Tibial nerve (tissue), 4 donors: Measurements from ENCODE around the gene ADGRF4.

Source experiments
- EP300 ChIP-seq, 2 donors: sonication (generic); formaldehyde crosslinking; IDR thresholded peaks; one replicate each; pipeline ENCODE4 v1.6.1; 2017; ENCODE audit warnings: antibody characterized with exemption in 2 of 2, mild to moderate bottlenecking in 1 of 2
- POLR2A ChIP-seq, 2 donors: fragments of 450-650 bp; IDR thresholded peaks; one replicate each; pipeline ENCODE4 v1.6.1; 2017; ENCODE audit warnings: antibody characterized with exemption in 2 of 2, mild to moderate bottlenecking in 2 of 2, moderate library complexity in 2 of 2
- TF ChIP-seq, protein P1 (sequence below), 5 experiments: fragments of 200-600 bp in 3 of 5; fragments of 450-650 bp in 2 of 5; sonication (generic) in 3 of 5; IDR thresholded peaks; one replicate each; pipeline ENCODE4 v1.5.1; 2016 to 2019; ENCODE audit warnings: antibody characterized with exemption in 5 of 5, mild to moderate bottlenecking in 3 of 5, moderate library complexity in 2 of 5

DNA sequence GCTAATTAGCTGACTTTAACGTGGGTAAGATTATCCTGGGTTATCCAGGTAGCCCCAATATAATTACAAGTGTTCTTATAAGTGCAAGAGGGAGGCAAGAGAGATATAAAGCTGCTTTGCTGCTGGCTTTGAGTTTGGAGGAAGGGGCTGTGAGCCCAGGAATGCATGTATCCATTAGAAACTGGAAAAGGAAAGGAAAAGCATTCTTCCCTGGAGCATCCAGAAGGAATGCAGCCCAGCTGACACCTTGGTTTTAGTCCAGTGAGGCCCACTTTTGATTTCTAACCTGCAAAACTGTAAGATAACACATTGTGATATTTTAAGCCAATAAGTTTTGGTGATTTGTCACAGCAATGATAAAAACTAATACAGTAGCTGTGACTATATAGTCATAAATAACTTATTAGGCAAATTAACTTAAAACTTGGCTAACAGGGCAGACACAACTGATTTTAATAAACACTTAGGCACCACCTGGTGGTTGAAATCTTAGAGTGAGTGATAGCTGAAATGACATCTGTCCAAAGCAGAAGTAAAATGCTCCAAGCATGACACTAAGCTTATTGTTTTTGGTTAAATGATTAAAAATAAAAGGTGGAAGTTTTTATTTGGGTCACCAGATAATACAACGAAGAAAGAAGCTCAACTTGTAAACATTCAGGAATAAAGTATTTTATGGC lies 35.6 kb downstream of the ADGRF4 start:
- TF ChIP-seq, protein P1, sequence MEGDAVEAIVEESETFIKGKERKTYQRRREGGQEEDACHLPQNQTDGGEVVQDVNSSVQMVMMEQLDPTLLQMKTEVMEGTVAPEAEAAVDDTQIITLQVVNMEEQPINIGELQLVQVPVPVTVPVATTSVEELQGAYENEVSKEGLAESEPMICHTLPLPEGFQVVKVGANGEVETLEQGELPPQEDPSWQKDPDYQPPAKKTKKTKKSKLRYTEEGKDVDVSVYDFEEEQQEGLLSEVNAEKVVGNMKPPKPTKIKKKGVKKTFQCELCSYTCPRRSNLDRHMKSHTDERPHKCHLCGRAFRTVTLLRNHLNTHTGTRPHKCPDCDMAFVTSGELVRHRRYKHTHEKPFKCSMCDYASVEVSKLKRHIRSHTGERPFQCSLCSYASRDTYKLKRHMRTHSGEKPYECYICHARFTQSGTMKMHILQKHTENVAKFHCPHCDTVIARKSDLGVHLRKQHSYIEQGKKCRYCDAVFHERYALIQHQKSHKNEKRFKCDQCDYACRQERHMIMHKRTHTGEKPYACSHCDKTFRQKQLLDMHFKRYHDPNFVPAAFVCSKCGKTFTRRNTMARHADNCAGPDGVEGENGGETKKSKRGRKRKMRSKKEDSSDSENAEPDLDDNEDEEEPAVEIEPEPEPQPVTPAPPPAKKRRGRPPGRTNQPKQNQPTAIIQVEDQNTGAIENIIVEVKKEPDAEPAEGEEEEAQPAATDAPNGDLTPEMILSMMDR (IDR thresholded peaks at IDR 0.05) = peak in 1 of 5 experiments; percentile 16
- TF ChIP-seq POLR2A (IDR thresholded peaks at IDR 0.05) (no peak), EP300 (IDR thresholded peaks at IDR 0.05) (no peak)
